NCI-H2196 (cell line): ENCODE results near the gene SMG5.

Experiments
- DNase-seq: peaks from one replicate; lab custom pipeline; 2025; ENCODE audit not compliant: unreplicated experiment; lab: John Stamatoyannopoulos, UW

The SMG5 gene

GRCh38 chr1:156283521-156283920 lies 896 bp upstream of the SMG5 start:
- DNase-seq, result no peak

GRCh38 chr1:156281693-156282478 lies 739 bp downstream of the SMG5 start:
- peak; percentile 28 for DNase-seq

GRCh38 chr1:156281281-156281680 lies 1.3 kb downstream of the SMG5 start:
- no peak for DNase-seq

GRCh38 chr1:156279837-156280236 lies 2.8 kb downstream of the SMG5 start:
- DNase-seq, result no peak

GRCh38 chr1:156276966-156277381 lies 5.7 kb downstream of the SMG5 start:
- no peak for DNase-seq

- no peak for DNase-seq
Measured at GRCh38 chr1:156276532-156276931, 6.1 kb downstream of the SMG5 start.

- no peak for DNase-seq
Measured at GRCh38 chr1:156270314-156270713, 12.3 kb downstream of the SMG5 start.

- DNase-seq, result no peak
Measured at GRCh38 chr1:156268336-156268735, 14.3 kb downstream of the SMG5 start.

- DNase-seq, result no peak
Measured at GRCh38 chr1:156266051-156266450, 16.6 kb downstream of the SMG5 start.

- no peak for DNase-seq
Measured at GRCh38 chr1:156263288-156263655, 19.4 kb downstream of the SMG5 start.

- no peak for DNase-seq
Measured at GRCh38 chr1:156262461-156263287, 20.0 kb downstream of the SMG5 start.

- DNase-seq, result peak; percentile 28
Measured at GRCh38 chr1:156260896-156261295, 21.7 kb downstream of the SMG5 start.

- DNase-seq, result peak; percentile 15
Measured at GRCh38 chr1:156259805-156260204, 22.8 kb downstream of the SMG5 start.

- no peak for DNase-seq
Measured at GRCh38 chr1:156258859-156259258, 23.8 kb downstream of the SMG5 start.

- no peak for DNase-seq
Measured at GRCh38 chr1:156257711-156258110, 24.9 kb downstream of the SMG5 start.

- no peak for DNase-seq
Measured at GRCh38 chr1:156253634-156254033, 29.0 kb downstream of the SMG5 start.

- DNase-seq, result peak; percentile 65
Measured at GRCh38 chr1:156251527-156251926, 31.1 kb downstream of the SMG5 start.

- DNase-seq, result no peak
Measured at GRCh38 chr1:156249593-156249992, 33.0 kb downstream of the SMG5 start.

GRCh38 chr1:156248323-156248683 lies 34.3 kb downstream of the SMG5 start:
- no peak for DNase-seq

- DNase-seq, result no peak
Measured at GRCh38 chr1:156247460-156248322, 34.9 kb downstream of the SMG5 start, which contains the start of gene PAQR6. Gene PAQR6, minus strand, starts transcription at chr1:156248056. Its CDS starts 1,325 bp downstream, at chr1:156246731.

- DNase-seq, result no peak
Measured at GRCh38 chr1:156246781-156247459, 35.7 kb downstream of the SMG5 start.
